ENCODE data around the gene GPR107.
"Not testable (repeated sequence)": the region's sequence is repeated elsewhere in the genome, so short reads cannot be mapped to it uniquely, and the experiment has no call there.

The GPR107 gene

DNA sequence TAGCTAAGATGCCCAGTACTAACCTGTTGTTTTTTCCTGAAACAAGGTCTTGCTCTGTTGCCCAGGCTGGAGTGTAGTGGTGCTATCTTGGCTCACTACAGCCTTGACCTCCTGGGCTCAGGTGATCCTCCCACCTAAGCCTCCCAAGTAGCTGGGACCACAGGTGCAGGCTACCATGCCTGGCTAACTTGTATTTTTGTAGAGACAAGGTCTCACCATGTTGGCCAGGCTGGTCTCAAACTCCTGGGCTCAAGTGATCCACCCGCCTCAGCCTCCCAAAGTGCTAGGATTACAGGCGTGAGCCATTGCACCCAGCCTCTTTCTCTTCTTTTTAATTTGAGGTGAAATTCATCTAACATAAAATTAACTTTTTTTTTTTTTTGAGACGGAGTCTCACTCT, 31.9 kb upstream of the GPR107 start:
- H3K4me3 ChIP-seq; H3K4me1 ChIP-seq; in situ Hi-C loops (cut with MboI; ENCODE audit: low sequenced_read_pairs); H3K9me3 ChIP-seq; DNase-seq (ENCODE audit: low spot score in 2 of 2); H3K27me3 ChIP-seq (ENCODE audit: low read depth); H3K36me3 ChIP-seq (replicated peaks): not testable (repeated sequence)

DNA sequence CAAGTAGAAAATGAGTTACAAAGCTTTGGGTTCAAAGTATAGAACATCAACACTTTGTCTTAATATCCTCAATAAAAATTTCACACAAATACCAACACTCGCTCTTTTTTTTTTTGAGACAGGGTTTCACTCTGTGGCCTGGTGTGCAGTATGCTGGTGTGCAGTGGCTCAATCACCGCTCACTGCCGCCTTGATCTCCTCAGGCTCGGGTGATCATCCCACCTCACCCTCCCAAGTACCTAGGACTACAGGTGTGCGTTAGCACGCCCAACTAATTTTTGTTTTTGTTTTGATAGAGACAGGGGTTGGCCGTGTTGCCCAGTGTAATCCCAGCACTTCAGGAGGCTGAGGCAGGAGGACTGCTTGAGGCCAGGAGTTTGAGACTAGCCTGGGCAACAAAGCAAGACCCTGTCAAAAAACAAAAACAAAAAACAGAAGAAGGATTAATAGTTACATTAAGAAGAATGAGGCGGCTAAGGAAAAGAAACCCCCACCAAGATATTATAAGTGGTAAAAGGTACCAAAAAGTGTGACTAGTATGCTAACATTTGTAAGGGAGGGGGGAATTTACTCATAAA, 31.1 kb upstream of the GPR107 start:
- in situ Hi-C loops (cut with MboI; ENCODE audit: low sequenced_read_pairs), result no loop called here
- Histone ChIP-seq H3K4me1 (peaks cover 2% of the 10 kb centered on the region; the same call in 1 of the 2 replicates), H3K27me3 (ENCODE audit: low read depth) (no peaks in the 10 kb centered on the region), H3K9me3 (no peaks in the 10 kb centered on the region), H3K36me3 (replicated peaks) (no peaks in the 10 kb centered on the region; the same call in 1 of the 2 replicates), H3K4me3 (no peak overlapping the region)
- no peak for DNase-seq (ENCODE audit: low spot score in 2 of 2)

DNA sequence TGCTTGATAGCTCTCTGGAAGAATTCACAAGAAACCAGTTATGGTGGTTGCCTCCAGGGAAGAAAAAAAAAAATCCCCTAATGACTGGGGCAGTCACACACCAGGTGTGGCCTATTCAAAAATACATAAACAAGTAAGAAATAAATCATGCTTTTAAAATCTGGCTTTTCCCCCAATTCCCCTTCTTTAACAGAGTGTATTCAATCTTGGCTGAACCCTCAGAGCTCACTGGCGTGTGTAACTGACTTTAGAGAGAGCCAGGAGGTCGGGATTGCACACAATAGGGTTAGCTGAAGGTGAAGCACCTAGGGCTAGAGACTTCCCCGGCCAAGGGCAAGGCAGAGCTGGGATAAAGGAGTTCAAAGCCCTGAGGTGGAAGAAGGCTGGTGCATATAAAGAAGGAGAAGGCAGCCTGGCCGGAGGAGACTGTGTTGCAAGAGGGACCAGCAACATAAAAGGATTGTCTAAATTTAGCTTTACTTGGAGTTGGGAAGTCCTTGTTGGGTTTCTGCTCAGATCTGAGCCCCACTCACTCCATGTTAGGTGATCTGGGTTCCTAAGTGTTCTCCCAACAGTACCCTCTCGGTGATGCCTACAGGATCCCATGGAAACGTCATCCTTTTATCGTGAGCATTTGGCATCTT, 30.4 kb upstream of the GPR107 start:
- in situ Hi-C loops (cut with MboI; ENCODE audit: low sequenced_read_pairs), result no loop called here

DNA sequence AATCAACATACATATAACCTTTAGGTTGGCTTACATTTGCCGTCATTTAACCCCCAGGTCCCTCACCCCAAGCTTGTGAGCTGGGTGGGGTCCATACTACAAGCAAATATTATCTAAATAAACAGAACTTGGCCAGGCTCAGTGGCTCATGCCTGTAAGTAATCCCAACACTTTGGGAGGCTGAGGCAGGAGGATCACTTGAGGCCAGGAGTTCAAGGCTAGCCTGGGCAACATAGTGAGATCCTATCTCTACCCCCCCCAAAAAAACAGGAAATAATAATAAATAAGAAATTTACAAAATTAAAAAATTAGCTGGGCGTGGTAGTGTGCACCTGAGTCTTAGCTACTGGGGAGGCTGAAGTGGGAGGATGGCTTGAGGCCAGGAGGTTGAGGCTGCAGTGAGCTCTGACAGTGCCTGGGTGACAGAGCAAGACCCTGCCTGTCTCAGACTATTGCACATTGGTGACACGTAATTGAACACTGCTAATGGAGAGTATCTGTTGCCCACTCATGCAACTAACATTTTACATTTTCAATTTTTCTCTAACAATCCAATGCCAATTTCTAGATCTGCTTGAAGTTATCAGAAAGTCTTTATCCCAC, 29.6 kb upstream of the GPR107 start:
- H3K9me3 ChIP-seq, result no peaks in the 10 kb centered on the region
- H3K27me3 ChIP-seq (ENCODE audit: low read depth), result no peaks in the 10 kb centered on the region
- H3K36me3 ChIP-seq (replicated peaks), result no peaks in the 10 kb centered on the region; the same call in 1 of the 2 replicates
- no peak for DNase-seq (ENCODE audit: low spot score in 2 of 2)
- in situ Hi-C loops (cut with MboI; ENCODE audit: low sequenced_read_pairs), result no loop called here
- no peak overlapping the region for H3K4me3 ChIP-seq
- peaks cover 2% of the 10 kb centered on the region; the same call in 1 of the 2 replicates for H3K4me1 ChIP-seq

More for the DNA sequence above, 30.4 kb upstream of the GPR107 start:
- Histone ChIP-seq H3K4me3 (no peak overlapping the region), H3K4me1 (peaks cover 2% of the 10 kb centered on the region; the same call in 1 of the 2 replicates), H3K9me3 (no peaks in the 10 kb centered on the region), H3K27me3 (ENCODE audit: low read depth) (no peaks in the 10 kb centered on the region), H3K36me3 (replicated peaks) (no peaks in the 10 kb centered on the region; the same call in 1 of the 2 replicates)
- no peak for DNase-seq (ENCODE audit: low spot score in 2 of 2)

DNA sequence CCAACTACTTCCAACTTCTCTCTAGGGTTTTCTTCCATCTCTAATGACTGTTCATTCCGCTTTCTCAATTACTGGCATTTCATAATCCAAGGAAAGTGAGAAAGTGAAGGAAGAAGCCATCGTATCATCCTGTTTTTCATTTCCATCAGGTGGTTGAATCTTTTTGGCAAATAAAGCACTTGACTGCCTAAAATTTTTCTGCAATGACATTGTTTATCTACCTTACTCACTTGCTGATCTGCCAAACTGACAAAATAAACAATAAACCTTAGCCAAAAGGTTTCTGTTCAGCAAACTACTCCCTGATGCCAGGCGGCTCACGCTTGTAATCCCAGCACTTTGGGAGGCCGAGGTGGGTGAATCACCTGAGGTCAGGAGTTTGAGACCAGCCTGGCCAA, 29.1 kb upstream of the GPR107 start:
- H3K9me3 ChIP-seq, result no peaks in the 10 kb centered on the region
- H3K4me3 ChIP-seq, result no peak overlapping the region
- in situ Hi-C loops (cut with MboI; ENCODE audit: low sequenced_read_pairs), result no loop called here
- no peak for DNase-seq (ENCODE audit: low spot score in 2 of 2)
- H3K36me3 ChIP-seq (replicated peaks), result no peaks in the 10 kb centered on the region; the same call in 1 of the 2 replicates
- H3K27me3 ChIP-seq (ENCODE audit: low read depth), result no peaks in the 10 kb centered on the region
- H3K4me1 ChIP-seq, result peaks cover 2% of the 10 kb centered on the region; the same call in 1 of the 2 replicates

DNA sequence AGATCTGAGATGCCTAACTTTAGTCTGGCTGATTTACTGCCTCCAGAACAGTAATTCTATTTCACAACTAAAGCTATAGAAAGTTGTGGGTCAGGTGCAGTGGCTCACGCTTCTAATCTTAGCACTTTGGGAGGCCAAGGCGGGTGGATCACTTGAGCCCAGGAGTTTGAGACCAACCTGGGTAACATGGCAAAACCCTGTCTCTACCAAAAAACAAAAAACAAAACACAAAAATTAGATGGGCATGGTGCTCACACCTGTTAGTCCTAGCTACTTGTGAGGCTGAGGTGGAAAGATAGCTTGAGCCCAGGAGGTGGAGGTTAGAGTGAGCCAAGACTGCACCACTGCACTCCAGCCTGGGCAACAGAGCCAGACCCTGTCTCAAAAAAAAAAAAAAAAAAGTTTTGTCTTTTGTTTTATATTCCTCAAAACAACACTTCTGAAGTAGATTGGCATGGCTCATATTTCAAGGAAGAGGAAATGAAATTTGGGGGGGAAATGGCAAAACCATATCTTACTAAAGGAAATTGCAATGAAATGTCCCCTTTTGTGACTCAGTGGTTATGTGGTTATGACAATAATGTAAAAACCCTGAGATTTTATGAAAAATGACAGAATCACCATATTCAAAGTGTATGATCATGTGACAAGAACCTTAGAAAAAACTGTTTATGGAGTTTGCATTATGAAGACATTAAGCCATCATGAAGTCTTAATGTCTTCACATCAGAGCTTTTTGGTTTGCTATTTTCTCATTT, 26.9 kb upstream of the GPR107 start:
- DNase-seq (ENCODE audit: low spot score in 2 of 2), result no peak
- no peaks in the 10 kb centered on the region for H3K36me3 ChIP-seq (replicated peaks)
- no peaks in the 10 kb centered on the region for H3K9me3 ChIP-seq
- H3K27me3 ChIP-seq (ENCODE audit: low read depth), result no peaks in the 10 kb centered on the region
- H3K4me1 ChIP-seq, result no peaks in the 10 kb centered on the region
- no peak overlapping the region for H3K4me3 ChIP-seq
- in situ Hi-C loops (cut with MboI; ENCODE audit: low sequenced_read_pairs), result no loop called here

DNA sequence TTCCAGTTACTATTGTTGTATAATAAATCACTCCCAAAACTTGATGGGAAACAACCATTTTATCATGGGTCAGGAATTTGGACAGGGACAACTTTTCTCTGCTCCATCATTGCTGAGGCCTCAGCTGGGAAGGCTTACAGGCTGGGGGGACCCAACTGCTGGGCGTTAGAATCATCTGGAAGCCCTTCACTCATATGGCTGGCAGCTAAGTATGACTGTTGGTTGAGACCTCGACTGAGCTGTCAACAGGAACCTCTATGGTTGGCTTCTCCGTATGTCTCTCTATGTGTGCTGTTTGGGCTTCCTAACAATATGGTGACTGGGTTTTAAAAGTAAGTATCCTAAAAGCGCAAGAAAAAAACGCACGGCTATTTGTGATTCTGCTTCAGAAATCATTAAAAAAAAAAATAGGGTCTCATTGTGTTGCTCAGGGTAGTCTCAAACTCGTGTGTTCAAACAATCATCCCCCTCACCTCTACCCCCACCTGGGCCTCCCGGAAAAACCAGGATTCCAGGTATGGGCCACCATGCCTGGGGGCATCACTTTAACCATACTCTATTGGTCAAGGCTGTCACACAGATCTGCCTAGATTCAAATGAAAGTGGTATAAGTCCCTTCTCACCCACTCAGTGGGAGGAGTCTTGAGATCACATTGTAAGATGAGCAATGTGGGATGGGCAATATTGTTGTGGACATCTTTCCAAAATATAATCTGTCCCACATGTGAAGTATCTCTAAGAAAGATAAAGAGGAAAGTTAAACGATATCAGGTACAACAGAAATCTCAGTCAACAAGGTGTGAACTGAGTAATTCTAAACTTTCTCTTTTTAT, 26.0 kb upstream of the GPR107 start:
- H3K4me3 ChIP-seq, result no peak overlapping the region
- no peaks in the 10 kb centered on the region for H3K27me3 ChIP-seq (ENCODE audit: low read depth)
- no peak for DNase-seq (ENCODE audit: low spot score in 2 of 2)
- no peaks in the 10 kb centered on the region for H3K36me3 ChIP-seq (replicated peaks)
- no peaks in the 10 kb centered on the region for H3K9me3 ChIP-seq
- H3K4me1 ChIP-seq, result no peaks in the 10 kb centered on the region
- in situ Hi-C loops (cut with MboI; ENCODE audit: low sequenced_read_pairs), result no loop called here

DNA sequence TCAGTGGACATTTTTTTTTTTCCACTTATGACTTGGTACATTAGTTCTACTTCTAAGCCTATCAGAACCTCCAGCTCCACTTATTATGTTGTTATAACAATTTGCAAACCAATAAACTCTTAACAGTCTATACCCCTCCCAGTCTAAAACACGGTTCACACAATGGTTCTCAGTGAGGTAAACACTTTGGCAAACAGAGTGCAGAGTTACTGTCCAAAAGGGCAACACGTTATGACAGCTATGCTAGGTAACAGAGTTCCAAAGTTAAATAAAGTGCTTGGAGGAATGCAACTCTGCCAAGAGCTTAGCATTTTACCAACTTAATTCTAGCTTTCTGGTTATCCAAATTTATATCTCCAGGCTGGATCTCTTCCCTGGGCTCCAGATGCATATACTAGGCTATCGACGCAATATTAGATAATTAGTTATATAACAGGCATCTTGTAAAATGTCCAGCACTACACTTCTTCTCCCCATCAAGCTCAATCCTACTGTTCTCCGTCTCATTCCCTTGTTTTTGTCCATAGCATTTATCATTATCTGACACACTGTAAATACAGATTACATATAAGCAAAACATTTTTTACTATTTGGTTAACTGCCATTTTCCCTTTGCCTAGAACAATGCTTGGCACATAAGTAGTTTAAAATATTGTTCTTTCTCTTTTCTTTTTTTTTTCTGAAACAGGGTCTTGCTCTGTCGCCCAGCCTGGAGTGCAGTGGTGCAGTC, 25.0 kb upstream of the GPR107 start:
- DNase-seq (ENCODE audit: low spot score in 2 of 2), result no peak
- no peaks in the 10 kb centered on the region for H3K4me1 ChIP-seq
- no peaks in the 10 kb centered on the region for H3K27me3 ChIP-seq (ENCODE audit: low read depth)
- no peaks in the 10 kb centered on the region for H3K36me3 ChIP-seq (replicated peaks)
- no peak overlapping the region for H3K4me3 ChIP-seq
- in situ Hi-C loops (cut with MboI; ENCODE audit: low sequenced_read_pairs), result no loop called here
- H3K9me3 ChIP-seq, result no peaks in the 10 kb centered on the region

DNA sequence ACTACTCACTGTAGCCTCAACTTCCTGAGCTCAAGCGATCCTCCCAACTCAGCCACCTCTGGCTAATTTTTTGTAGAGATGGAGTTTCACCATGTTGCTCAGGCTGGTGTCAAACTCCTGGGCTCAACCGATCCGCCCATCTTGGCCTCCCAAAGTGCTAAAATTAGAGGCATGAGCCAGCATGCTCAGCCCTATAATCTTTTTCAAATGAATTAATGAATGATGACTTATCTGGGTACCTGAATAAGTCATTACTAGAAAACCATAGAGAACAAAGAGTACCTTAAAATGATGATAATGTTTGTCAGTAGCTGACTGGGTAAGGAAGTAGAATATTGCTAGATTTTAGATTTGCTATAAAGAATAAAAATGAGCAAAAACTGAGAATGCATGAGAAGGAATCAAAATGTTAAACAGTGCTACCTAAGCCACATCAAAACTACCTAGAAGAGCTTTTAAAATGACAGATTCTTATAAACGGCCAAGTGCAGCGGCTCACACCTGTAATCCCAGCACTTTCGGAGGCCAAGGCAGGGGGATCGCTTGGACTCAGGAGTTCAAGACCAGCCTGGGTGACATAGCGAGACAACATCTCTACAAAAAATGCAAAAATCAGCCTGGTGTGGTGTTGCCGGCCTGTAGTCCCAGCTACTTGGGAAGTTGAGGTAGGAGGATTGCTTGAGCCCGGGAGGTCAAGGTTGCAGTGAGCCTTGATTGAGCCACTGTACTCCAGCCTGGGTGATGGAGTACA, 24.3 kb upstream of the GPR107 start:
- in situ Hi-C loops (cut with MboI; ENCODE audit: low sequenced_read_pairs), result no loop called here
- H3K4me3 ChIP-seq, result no peak overlapping the region

DNA sequence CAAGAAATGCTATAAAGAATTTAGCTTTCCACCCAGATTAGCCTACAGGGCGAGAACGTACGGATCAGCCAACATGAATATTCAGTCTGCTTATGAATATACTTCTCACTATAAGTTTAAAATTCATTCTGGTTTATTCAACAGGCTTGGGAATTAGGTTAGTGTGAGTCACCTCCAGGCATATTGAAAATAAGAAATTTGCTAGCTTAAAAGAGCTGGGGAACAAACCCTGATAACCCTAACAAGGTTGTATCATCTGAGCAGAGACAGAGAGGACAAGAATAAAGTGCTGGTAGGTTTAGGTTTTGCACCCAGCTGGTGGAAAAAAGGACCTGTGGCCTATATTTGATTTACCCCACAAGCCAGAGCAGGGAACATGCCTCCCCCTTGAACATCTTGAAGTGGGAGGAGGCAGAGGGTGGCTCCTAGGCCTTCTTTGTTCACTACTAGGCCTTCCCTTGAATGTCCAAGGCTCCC, 23.0 kb upstream of the GPR107 start:
- in situ Hi-C loops (cut with MboI; ENCODE audit: low sequenced_read_pairs), result no loop called here
- Histone ChIP-seq H3K27me3 (ENCODE audit: low read depth) (no peaks in the 10 kb centered on the region), H3K4me1 (no peaks in the 10 kb centered on the region), H3K36me3 (replicated peaks) (no peaks in the 10 kb centered on the region), H3K4me3 (no peak overlapping the region), H3K9me3 (no peaks in the 10 kb centered on the region)
- no peak for DNase-seq (ENCODE audit: low spot score in 2 of 2)

More for the DNA sequence above, 24.3 kb upstream of the GPR107 start:
- no peak for DNase-seq (ENCODE audit: low spot score in 2 of 2)
- H3K36me3 ChIP-seq (replicated peaks), result no peaks in the 10 kb centered on the region
- H3K27me3 ChIP-seq (ENCODE audit: low read depth), result no peaks in the 10 kb centered on the region
- no peaks in the 10 kb centered on the region for H3K4me1 ChIP-seq
- no peaks in the 10 kb centered on the region for H3K9me3 ChIP-seq

DNA sequence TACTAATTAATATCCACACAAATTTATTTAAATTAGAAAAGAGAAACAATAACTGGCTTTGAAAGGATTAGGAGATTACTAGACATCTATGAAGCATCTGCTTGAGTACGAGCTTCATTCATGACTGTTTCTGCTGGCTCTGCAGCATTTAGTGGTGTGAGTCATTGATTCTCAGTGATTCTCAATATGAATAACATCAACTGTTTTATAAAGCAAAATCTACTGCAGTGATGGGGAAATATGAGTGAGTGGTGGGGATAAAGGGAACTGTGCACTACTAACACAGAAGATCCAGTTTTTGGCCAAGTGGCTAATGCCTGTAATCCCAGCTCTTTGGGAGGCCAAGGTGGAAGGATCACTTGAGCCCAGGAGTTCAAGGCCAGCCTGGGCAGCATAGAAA, 19.1 kb upstream of the GPR107 start:
- no peaks in the 10 kb centered on the region for H3K9me3 ChIP-seq
- peaks cover under 1% of the 10 kb centered on the region; the same call in 1 of the 2 replicates for H3K4me1 ChIP-seq
- no peak for DNase-seq (ENCODE audit: low spot score in 2 of 2)
- H3K36me3 ChIP-seq (replicated peaks), result no peaks in the 10 kb centered on the region
- in situ Hi-C loops (cut with MboI; ENCODE audit: low sequenced_read_pairs), result no loop called here
- H3K4me3 ChIP-seq, result no peak overlapping the region
- H3K27me3 ChIP-seq (ENCODE audit: low read depth), result no peaks in the 10 kb centered on the region

DNA sequence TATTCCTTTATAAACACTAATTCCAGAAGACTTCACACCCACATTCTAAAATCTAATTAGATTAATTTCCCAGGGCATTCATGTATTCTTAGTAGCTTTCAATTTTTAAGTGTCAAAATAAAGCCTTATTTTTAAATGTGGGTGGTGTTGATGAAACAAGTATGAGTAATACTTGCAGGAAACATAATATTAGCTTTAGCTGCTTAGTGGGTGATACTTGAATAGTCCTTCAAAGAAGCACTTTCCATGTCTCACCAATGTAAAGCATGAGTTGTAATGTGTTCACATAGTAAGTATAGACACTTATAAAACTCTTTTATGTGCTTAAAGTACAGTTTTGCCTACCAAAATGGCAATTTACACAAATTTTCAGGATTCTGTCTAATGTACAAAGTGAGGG, 17.6 kb upstream of the GPR107 start:
- H3K4me3 ChIP-seq, result no peak overlapping the region
- no peak for DNase-seq (ENCODE audit: low spot score in 2 of 2)
- H3K36me3 ChIP-seq (replicated peaks), result no peaks in the 10 kb centered on the region
- in situ Hi-C loops (cut with MboI; ENCODE audit: low sequenced_read_pairs), result no loop called here
- peaks cover 7% of the 10 kb centered on the region for H3K4me1 ChIP-seq
- H3K27me3 ChIP-seq (ENCODE audit: low read depth), result no peaks in the 10 kb centered on the region
- no peaks in the 10 kb centered on the region for H3K9me3 ChIP-seq

All from HAP-1 (cell line).